ENCODE measurements around the gene GRIK3.

The GRIK3 gene

GRCh38 chr1:37015713-37016112, 18.6 kb downstream of the GRIK3 start:
- DNase-seq (ENCODE audit: low read depth in 2 of 2): no peak

DNA sequence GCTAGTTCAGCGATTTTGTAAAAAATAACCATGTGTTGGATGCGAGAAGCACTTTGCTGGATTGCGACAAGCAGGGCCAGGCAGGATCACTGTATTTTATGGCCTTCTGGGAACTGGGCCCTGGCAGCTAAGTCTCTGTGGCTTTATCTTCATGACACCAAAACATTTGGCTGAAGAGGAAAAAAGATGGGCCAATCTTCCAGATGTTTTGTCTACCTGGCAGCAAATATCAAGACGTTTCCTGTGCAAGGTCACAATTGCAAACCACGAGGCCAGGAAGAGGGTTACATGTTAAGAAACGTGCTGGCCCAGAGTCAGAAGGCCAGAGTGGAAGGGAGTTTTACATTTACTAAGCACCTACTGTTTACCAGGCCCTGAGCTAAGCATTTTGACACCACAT, 22.1 kb downstream of the GRIK3 start:
- DNase-seq (ENCODE audit: low read depth in 2 of 2): no peak

GRCh38 chr1:37010011-37010410, 24.3 kb downstream of the GRIK3 start:
- no peak for DNase-seq (ENCODE audit: low read depth in 2 of 2)

DNA sequence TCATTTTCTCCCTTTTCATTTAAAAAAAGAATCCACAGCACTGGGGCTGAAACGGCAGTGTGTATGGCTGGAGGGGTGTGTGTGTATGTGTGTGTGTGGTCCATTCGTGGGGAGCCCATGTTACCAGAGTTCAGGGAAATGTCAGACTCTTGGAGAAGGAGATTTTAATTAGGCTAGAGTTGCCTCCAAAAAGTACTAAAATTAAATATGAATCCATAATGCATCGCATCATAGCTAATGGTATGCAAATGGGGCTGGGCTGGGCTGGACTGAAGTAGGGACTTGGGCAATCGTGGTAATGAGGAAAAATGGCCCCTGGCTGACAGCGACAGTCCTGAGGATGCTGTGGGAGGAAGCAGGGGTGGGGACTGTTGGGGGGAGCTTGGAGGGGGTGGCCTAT, 24.8 kb downstream of the GRIK3 start:
- DNase-seq (ENCODE audit: low read depth in 2 of 2): no peak

GRCh38 chr1:37006132-37006868, 28.0 kb downstream of the GRIK3 start:
- DNase-seq (ENCODE audit: low read depth in 2 of 2): no peak

GRCh38 chr1:37002898-37003297, 31.4 kb downstream of the GRIK3 start:
- no peak for DNase-seq (ENCODE audit: low read depth in 2 of 2)

DNA sequence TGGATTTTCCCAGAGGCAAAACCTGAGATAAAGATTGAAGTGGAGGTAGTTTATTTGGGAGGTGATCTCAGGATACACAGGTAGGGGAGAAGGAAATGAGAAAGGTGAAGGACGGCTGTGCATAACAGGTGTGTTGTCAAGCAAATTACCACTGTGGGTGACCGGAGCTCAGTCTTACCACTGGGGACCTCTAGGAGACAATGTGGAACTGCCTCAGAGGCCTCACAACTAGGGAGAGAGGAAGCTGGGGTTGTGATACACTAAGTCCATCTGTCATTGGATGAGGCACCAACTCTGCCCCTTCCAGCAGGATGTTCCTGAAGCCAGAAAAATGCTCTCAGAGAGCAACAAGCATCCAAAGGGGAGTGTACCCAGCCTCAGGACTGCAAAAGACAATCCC, 32.6 kb downstream of the GRIK3 start:
- no peak for DNase-seq (ENCODE audit: low read depth in 2 of 2)

GRCh38 chr1:36996106-36996505, 38.2 kb downstream of the GRIK3 start:
- no peak for DNase-seq (ENCODE audit: low read depth in 2 of 2)

DNA sequence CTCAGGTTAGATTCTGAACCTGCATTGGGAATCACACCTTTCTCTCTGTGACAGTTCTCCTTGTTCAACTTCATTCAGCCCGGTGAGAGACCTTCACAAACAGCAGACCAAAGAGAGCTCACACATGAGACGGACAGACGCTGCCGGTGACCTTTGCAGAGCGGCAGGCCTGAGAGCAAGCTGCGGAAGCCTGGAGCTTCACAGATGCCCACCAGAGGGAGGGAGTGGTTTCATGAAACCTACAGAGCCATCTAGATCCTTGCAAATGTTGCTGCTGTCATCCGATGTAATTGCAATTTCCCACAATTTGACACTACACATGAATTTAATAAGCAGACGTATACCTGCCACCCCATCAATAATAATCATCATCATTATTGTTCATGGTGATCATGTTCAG, 39.4 kb downstream of the GRIK3 start:
- DNase-seq (ENCODE audit: low read depth in 2 of 2): no peak

- no peak for DNase-seq (ENCODE audit: low read depth in 2 of 2)
Measured at GRCh38 chr1:36994294-36994693, 40.0 kb downstream of the GRIK3 start.

GRCh38 chr1:36992139-36992943, 42.0 kb downstream of the GRIK3 start:
- no peak for DNase-seq (ENCODE audit: low read depth in 2 of 2)

DNA sequence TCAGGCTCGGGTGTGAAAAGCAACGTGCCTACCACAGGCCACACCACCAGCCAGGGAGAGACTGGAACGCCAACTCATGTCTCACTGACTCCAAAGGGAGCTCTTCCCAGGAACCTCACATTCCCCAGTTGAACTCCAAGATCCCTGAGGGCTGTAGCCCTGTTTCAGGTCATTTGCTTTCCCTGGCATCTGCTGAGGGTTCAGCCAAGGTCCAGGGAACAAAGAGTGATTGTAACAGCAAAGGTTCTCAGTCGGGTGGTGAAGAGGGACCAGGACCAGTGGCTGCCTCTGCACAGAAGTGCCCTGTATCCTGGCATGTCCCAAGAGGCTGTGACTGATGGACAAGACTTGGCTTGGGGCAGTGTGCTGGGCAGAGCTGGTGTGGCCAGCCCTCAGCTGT, 42.8 kb downstream of the GRIK3 start:
- DNase-seq (ENCODE audit: low read depth in 2 of 2): no peak

- no peak for DNase-seq (ENCODE audit: low read depth in 2 of 2)
Measured at GRCh38 chr1:36990928-36991327, 43.4 kb downstream of the GRIK3 start.

DNA sequence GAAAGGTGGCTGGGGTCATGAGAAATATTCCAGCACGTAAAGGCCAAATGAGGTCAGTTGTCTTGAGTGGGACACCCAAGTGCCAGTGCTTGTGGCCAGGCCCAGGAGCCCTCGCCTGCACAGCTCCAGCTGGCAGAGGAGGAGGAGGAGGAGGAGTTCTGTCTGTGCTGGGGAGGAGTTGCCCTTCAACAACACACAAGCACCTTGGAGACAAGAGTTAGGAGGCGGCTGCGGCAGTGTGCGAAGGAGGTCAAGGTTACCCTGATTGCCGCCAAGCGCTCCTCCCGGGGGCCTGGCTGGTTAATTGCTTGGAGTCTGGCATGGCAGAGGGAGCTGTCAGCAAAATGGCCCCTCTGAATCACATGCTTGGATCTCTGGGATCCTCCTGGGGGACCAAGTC, 45.1 kb downstream of the GRIK3 start:
- no peak for DNase-seq (ENCODE audit: low read depth in 2 of 2)

DNA sequence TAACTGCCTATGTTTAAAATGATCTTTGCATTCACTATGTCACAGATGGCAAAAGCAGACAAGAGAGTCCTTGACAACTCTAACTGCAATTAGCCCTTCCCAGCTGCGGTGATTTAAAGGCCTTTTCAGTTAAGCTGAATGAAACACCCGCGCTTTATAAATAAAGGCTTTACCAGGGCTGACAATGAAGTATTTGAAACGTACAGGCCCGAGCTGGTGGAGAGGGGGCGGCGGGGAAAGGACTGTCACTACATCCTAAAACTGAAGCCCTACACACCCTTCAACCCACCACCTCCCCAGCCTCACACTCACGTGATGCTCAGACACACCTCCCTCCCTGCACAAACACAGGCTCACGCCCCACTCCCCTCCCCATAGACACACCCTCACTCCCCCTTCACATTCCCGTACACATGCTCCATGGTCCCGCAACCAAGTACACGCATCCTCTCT, 45.5 kb downstream of the GRIK3 start:
- DNase-seq (ENCODE audit: low read depth in 2 of 2): no peak

GRCh38 chr1:36988321-36988720, 46.0 kb downstream of the GRIK3 start:
- DNase-seq (ENCODE audit: low read depth in 2 of 2): no peak

- DNase-seq (ENCODE audit: low read depth in 2 of 2): no peak
Measured at GRCh38 chr1:36987276-36987675, 47.0 kb downstream of the GRIK3 start.

- DNase-seq (ENCODE audit: low read depth in 2 of 2): no peak
Measured at GRCh38 chr1:36986241-36986985, 47.9 kb downstream of the GRIK3 start.

- no peak for DNase-seq (ENCODE audit: low read depth in 2 of 2)
Measured at GRCh38 chr1:36984675-36985074, 49.6 kb downstream of the GRIK3 start.

- no peak for DNase-seq (ENCODE audit: low read depth in 2 of 2)
Measured at GRCh38 chr1:36984026-36984425, 50.3 kb downstream of the GRIK3 start.

GRCh38 chr1:36982709-36983108, 51.6 kb downstream of the GRIK3 start:
- DNase-seq (ENCODE audit: low read depth in 2 of 2): no peak

GRCh38 chr1:36981771-36982622, 52.3 kb downstream of the GRIK3 start:
- DNase-seq (ENCODE audit: low read depth in 2 of 2): no peak

Data from stimulated activated CD8-positive, alpha-beta memory T cell treated with anti-CD3 and anti-CD28 coated beads, Interleukin-15, amount 100 ng/mL, for 4 hours (primary cell).